Measurements from ENCODE around the gene CNTN6.

DNA sequence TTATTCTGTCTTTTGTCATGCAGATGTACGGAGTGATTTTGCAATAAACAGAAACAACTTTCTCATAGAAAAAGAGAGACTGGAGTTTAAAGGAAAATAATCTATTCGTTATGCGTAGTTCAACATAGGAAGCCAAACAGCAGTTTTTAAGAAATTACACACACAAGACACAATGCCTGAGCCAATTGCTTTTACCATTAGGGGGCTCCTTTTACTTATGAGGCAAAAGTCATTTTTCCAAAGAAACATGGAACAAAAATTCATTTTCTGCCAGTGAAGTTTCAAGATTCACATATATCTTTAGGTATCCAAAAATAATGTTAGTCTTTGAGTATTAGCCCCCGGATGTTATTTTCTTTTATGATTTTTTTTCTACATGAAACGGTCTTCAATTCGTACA lies 10.7 kb downstream of the CNTN6 start:
- TF ChIP-seq POLR2AphosphoS5 (IDR thresholded peaks at IDR 0.05; ENCODE audit: low read depth, low read length) (no peak), POLR2A (IDR thresholded peaks at IDR 0.05; ENCODE audit: low read depth, low read length) (no peak), PAX5 (IDR thresholded peaks at IDR 0.05; ENCODE audit: insufficient read depth, low read length, severe bottlenecking) (no peak), TAF1 (IDR thresholded peaks at IDR 0.05; ENCODE audit: low read depth, low read length) (no peak), POU2F2 (IDR thresholded peaks at IDR 0.05; ENCODE audit: low read depth, low read length) (no peak), SPI1 (IDR thresholded peaks at IDR 0.05; ENCODE audit: low read depth, low read length) (no peak)

Data from GM12891 (cell line).